ENCODE data around the gene TGIF2. TPM values are rescaled to one million over a fixed set of nuclear protein-coding genes. Genes with fewer than 3 reads are reported as not detected.

TGIF2 gene
- total and polyA plus RNA-seq, 2 of the 13 experiments (the other 11 are each of a cell fraction or from before 2014, with no cell fraction given), result 41.3 to 53.9 TPM

DNA sequence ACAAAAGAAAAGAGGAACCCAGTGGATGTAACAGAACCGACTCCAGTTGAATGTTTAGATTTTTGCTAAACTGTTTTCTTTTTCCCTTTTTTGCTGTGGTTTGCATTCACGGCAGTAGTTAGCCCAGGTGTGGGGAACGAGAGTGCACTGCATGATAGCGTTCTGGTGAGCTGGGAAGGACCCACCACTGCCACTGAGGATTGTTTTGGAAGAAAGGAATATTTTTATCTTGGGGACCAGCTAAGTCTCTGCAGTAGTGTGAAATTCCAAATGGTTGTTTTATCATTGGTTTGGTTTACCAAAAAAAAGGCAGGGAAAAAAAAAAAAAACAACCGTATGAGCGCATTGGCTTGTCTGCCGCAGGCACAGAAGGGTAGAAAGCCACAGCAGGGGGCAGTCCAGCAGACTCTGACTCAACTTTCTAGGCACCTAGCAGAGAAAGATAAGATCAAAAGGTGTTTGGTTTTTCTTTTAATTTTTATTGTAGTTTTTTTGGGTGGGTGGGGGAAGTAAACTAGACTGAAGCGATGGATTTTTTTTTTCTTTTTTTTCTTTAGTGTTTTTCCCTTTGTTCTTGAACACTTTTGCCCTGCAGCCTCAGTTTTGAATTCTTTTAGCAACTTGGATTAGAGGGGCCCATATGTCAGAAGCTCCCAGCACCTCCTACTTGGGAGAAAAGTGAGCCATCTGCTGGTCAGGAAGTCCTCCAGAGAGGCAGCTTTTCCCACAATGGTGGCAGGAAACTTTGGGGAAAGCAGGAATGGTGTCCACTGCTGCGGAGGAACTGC lies 18.7 kb downstream of the TGIF2 start:
- in situ Hi-C loops (cut with HindIII; ENCODE audit: extremely low pct_ligation_motif_present, low pct_unique_long_range_greater_than_20kb), result loop anchor here (5.0 kb wide), 1 partner anchor 35 kb away; no protein-coding TSS in a partner anchor
- TF ChIP-seq, protein P1, sequence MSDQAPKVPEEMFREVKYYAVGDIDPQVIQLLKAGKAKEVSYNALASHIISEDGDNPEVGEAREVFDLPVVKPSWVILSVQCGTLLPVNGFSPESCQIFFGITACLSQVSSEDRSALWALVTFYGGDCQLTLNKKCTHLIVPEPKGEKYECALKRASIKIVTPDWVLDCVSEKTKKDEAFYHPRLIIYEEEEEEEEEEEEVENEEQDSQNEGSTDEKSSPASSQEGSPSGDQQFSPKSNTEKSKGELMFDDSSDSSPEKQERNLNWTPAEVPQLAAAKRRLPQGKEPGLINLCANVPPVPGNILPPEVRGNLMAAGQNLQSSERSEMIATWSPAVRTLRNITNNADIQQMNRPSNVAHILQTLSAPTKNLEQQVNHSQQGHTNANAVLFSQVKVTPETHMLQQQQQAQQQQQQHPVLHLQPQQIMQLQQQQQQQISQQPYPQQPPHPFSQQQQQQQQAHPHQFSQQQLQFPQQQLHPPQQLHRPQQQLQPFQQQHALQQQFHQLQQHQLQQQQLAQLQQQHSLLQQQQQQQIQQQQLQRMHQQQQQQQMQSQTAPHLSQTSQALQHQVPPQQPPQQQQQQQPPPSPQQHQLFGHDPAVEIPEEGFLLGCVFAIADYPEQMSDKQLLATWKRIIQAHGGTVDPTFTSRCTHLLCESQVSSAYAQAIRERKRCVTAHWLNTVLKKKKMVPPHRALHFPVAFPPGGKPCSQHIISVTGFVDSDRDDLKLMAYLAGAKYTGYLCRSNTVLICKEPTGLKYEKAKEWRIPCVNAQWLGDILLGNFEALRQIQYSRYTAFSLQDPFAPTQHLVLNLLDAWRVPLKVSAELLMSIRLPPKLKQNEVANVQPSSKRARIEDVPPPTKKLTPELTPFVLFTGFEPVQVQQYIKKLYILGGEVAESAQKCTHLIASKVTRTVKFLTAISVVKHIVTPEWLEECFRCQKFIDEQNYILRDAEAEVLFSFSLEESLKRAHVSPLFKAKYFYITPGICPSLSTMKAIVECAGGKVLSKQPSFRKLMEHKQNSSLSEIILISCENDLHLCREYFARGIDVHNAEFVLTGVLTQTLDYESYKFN (CRISPR knock-in tag; conservative IDR thresholded peaks at IDR 0.05), result no peak
- TF ChIP-seq, protein P2, sequence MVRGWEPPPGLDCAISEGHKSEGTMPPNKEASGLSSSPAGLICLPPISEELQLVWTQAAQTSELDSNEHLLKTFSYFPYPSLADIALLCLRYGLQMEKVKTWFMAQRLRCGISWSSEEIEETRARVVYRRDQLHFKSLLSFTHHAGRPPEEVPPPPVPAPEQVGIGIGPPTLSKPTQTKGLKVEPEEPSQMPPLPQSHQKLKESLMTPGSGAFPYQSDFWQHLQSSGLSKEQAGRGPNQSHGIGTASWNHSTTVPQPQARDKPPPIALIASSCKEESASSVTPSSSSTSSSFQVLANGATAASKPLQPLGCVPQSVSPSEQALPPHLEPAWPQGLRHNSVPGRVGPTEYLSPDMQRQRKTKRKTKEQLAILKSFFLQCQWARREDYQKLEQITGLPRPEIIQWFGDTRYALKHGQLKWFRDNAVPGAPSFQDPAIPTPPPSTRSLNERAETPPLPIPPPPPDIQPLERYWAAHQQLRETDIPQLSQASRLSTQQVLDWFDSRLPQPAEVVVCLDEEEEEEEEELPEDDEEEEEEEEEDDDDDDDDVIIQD (CRISPR knock-in tag; IDR thresholded peaks at IDR 0.05; ENCODE audit: low read depth), result peak; percentile 14; the same call in 1 of the 2 replicates
- TF ChIP-seq FOXA3 (CRISPR knock-in tag; IDR thresholded peaks at IDR 0.05) (0 out of 2 replicates have a peak, but pooled peaks have one; percentile 16), RAD21 (CRISPR knock-in tag; IDR thresholded peaks at IDR 0.05) (peak; percentile 69), SAFB2 (CRISPR knock-in tag; IDR thresholded peaks at IDR 0.05; ENCODE audit: borderline replicate concordance, low read depth) (no peak), NFYC (CRISPR knock-in tag; IDR thresholded peaks at IDR 0.05) (peak; percentile 13; the same call in 1 of the 2 replicates), RFX1 (IDR thresholded peaks at IDR 0.05) (no peak), SMC3 (IDR thresholded peaks at IDR 0.05; ENCODE audit: low read length) (peak; percentile 88), RXRB (CRISPR knock-in tag; IDR thresholded peaks at IDR 0.05; ENCODE audit: borderline replicate concordance) (0 out of 2 replicates have a peak, but pooled peaks have one; percentile 17), KAT8 (CRISPR knock-in tag; IDR thresholded peaks at IDR 0.05) (peak; percentile 52; the same call in 1 of the 2 replicates), ASH2L (IDR thresholded peaks at IDR 0.05; ENCODE audit: insufficient read length, low read depth, low read length) (no peak), ZNF24 (IDR thresholded peaks at IDR 0.05) (no peak), ZNF205 (CRISPR knock-in tag; IDR thresholded peaks at IDR 0.05) (0 out of 2 replicates have a peak, but pooled peaks have one; percentile 28)
- TF ChIP-seq, protein P3, sequence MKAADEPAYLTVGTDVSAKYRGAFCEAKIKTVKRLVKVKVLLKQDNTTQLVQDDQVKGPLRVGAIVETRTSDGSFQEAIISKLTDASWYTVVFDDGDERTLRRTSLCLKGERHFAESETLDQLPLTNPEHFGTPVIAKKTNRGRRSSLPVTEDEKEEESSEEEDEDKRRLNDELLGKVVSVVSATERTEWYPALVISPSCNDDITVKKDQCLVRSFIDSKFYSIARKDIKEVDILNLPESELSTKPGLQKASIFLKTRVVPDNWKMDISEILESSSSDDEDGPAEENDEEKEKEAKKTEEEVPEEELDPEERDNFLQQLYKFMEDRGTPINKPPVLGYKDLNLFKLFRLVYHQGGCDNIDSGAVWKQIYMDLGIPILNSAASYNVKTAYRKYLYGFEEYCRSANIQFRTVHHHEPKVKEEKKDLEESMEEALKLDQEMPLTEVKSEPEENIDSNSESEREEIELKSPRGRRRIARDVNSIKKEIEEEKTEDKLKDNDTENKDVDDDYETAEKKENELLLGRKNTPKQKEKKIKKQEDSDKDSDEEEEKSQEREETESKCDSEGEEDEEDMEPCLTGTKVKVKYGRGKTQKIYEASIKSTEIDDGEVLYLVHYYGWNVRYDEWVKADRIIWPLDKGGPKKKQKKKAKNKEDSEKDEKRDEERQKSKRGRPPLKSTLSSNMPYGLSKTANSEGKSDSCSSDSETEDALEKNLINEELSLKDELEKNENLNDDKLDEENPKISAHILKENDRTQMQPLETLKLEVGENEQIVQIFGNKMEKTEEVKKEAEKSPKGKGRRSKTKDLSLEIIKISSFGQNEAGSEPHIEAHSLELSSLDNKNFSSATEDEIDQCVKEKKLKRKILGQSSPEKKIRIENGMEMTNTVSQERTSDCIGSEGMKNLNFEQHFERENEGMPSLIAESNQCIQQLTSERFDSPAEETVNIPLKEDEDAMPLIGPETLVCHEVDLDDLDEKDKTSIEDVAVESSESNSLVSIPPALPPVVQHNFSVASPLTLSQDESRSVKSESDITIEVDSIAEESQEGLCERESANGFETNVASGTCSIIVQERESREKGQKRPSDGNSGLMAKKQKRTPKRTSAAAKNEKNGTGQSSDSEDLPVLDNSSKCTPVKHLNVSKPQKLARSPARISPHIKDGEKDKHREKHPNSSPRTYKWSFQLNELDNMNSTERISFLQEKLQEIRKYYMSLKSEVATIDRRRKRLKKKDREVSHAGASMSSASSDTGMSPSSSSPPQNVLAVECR (CRISPR knock-in tag; IDR thresholded peaks at IDR 0.05; ENCODE audit: borderline replicate concordance), result peak; percentile 37; the same call in 1 of the 2 replicates

More for the DNA sequence above, 18.7 kb downstream of the TGIF2 start:
- no peaks in the 10 kb centered on the region for H4K20me1 ChIP-seq (ENCODE audit: insufficient read depth, low read length)
- no peaks in the 10 kb centered on the region for H3K27me3 ChIP-seq (ENCODE audit: control insufficient read depth in 1 of 2, insufficient read depth in 2 of 2, low read length in 2 of 2)
- no peaks in the 10 kb centered on the region for H3K4me1 ChIP-seq (ENCODE audit: insufficient read depth, low read length)
- 94% methylated on average over 9 of the region's 9 CpGs for WGBS (ENCODE audit: low lambda C conversion rate)
- no peak overlapping the region for H3K27ac ChIP-seq (ENCODE audit: extremely low read length, insufficient read depth, low read length)
- no peak overlapping the region for H3K9ac ChIP-seq (ENCODE audit: insufficient read depth, low read depth, low read length)
- intact Hi-C loops (cut with micrococcal nuclease; ENCODE audit: unreplicated experiment), result loop anchor here (1.0 kb wide), 2 partner anchors 17 to 36 kb away; no protein-coding TSS in a partner anchor
- ATAC-seq, result peak; percentile 57
- peak; percentile 73 for DNase-seq (ENCODE audit: low spot score)
- H3K79me2 ChIP-seq (ENCODE audit: insufficient read depth, low read length), result no peaks in the 10 kb centered on the region
- no peak overlapping the region for H3K4me3 ChIP-seq (replicated peaks in 1 of 3; ENCODE audit: insufficient read depth in 1 of 3, low read depth in 2 of 3, low read length in 3 of 3)
- peak; percentile 81 for FAIRE-seq
- H3K36me3 ChIP-seq (replicated peaks in 1 of 2; ENCODE audit: control insufficient read depth in 1 of 2, insufficient read depth in 2 of 2, low read length in 2 of 2), result peaks cover 21 to 31% of the 10 kb centered on the region in 2 experiments
- ChIA-PET CTCF (ENCODE audit: low intra/inter-chr PET ratio, low total read pairs) (interaction anchor here (1.3 to 2.2 kb wide), 4 partner anchors 13 to 49 kb away, joined by 3 to 40 read pairs (median 8); partner anchors contain the start of gene RAB5IF), POLR2A (interaction anchor here (0.7 to 5.7 kb wide), 7 partner anchors 9 to 131 kb away, joined by 3 to 38 read pairs (median 3); partner anchors contain the start of genes RAB5IF and TGIF2)
- no peaks in the 10 kb centered on the region for H3K9me3 ChIP-seq (ENCODE audit: low read length)
- H3K4me2 ChIP-seq (ENCODE audit: low read depth, low read length), result no peak overlapping the region
- H2AFZ ChIP-seq (ENCODE audit: low read length), result no peak overlapping the region
- BruUV-seq (replicated peaks), result no TSS peak
